Peyer's patch (tissue), 4 donors: ENCODE data around the gene MIGA2. TPM values are rescaled to one million over a fixed set of nuclear protein-coding genes. Genes with fewer than 3 reads are reported as not detected.

ENCODE experiments used
- DNase-seq, 3 donors: peaks; one replicate each; pipeline ENCODE4 v3.0.0-alpha.2; 2017 to 2019
- H3K27ac ChIP-seq, 4 donors: fragments of 200-600 bp; sonication (generic); one replicate each; pipeline ENCODE4 v1.5.1; 2016 to 2019
- H3K27me3 ChIP-seq, 2 donors: fragments of 200-600 bp; sonication (generic); one replicate each; pipeline ENCODE4 v1.5.1; 2019
- H3K36me3 ChIP-seq, 3 donors: fragments of 200-600 bp; sonication (generic); one replicate each; pipeline ENCODE4 v1.5.1; 2016 to 2019
- H3K4me1 ChIP-seq, 4 donors: fragments of 200-600 bp; sonication (generic); one replicate each; pipeline ENCODE4 v1.5.1; 2016 to 2019
- H3K4me3 ChIP-seq, 4 donors: fragments of 200-600 bp; sonication (generic); 1 replicate in 3 of 4; 2 replicates in 1 of 4; pipeline ENCODE4 v1.5.1; 2016 to 2019; ENCODE audit warnings: mild to moderate bottlenecking in 1 of 4
- H3K9me3 ChIP-seq, 4 donors: fragments of 200-600 bp; sonication (generic); one replicate each; pipeline ENCODE4 v1.5.1; 2016 to 2019; ENCODE audit warnings: mild to moderate bottlenecking in 1 of 4
- CTCF ChIP-seq, 6 experiments: fragments of 450-650 bp in 4 of 6; fragments of 200-600 bp in 2 of 6; sonication (generic) in 1 of 6; IDR thresholded peaks; one replicate each; pipeline ENCODE4 v1.5.1; 2017 to 2019; ENCODE audit warnings: antibody characterized with exemption in 6 of 6, mild to moderate bottlenecking in 3 of 6, moderate library complexity in 1 of 6
- POLR2A ChIP-seq, 2 donors: fragments of 450-650 bp; IDR thresholded peaks; one replicate each; pipeline ENCODE4 v1.5.1; 2017; ENCODE audit warnings: antibody characterized with exemption in 2 of 2, mild to moderate bottlenecking in 2 of 2, moderate library complexity in 2 of 2
- total RNA-seq, 4 donors: library from RNA; depleted of rRNA; stranded (reverse); fragments of >200 nt; gene quantifications; one replicate each; pipeline ENCODE4 v1.1.0, GENCODE V29; 2016

The MIGA2 gene
- total RNA-seq, result 100 to 1,000 TPM in 3 of 4 donors, 10 to 100 TPM in 1; 68.5 to 174 (median 125) TPM

GRCh38 chr9:129036241-129036922 is at the start of gene MIGA2:
MIGA2 (plus strand) TSS chr9:129036626; CDS start chr9:129040595, 3,969 bp downstream.
- Histone ChIP-seq H3K27ac (peak within 1 kb of the TSS; percentile 67 to 89 (median 83)), H3K4me1 (peaks cover 0 to 24% (median 12%) of the 10 kb centered on the region in 4 donors), H3K4me3 (peak within 1 kb of the TSS; percentile 70 to 96 (median 90)), H3K36me3 (peaks cover 0 to 16% (median 0%) of the 10 kb centered on the region in 3 donors), H3K27me3 (no peaks in the 10 kb centered on the region), H3K9me3 (no peaks in the 10 kb centered on the region)
- peak; percentile 94 to 99 (median 98) for DNase-seq
- TF ChIP-seq POLR2A (IDR thresholded peaks at IDR 0.05), result peak; percentile 98
- TF ChIP-seq CTCF (IDR thresholded peaks at IDR 0.05), result peak in 3 of 6 experiments; percentile 5 to 7 (median 7)

- H3K36me3 ChIP-seq, result peaks cover 0 to 95% (median 4%) of the 10 kb centered on the region in 3 donors
- H3K4me1 ChIP-seq, result no peaks in the 10 kb centered on the region
- TF ChIP-seq CTCF (IDR thresholded peaks at IDR 0.05) (no peak), POLR2A (IDR thresholded peaks at IDR 0.05) (no peak)
- H3K27ac ChIP-seq, result no peak overlapping the region
- DNase-seq, result no peak
- H3K9me3 ChIP-seq, result no peaks in the 10 kb centered on the region
- H3K4me3 ChIP-seq, result no peak overlapping the region
- H3K27me3 ChIP-seq, result no peaks in the 10 kb centered on the region
These were observed 49.8 kb upstream of the MIGA2 start for GRCh38 chr9:128986671-128987070.

GRCh38 chr9:128987805-128988204 is 48.6 kb upstream of the MIGA2 start:
- H3K27me3 ChIP-seq, result no peaks in the 10 kb centered on the region
- no peak overlapping the region for H3K4me3 ChIP-seq
- no peak for DNase-seq
- no peaks in the 10 kb centered on the region for H3K4me1 ChIP-seq
- no peak for TF ChIP-seq CTCF (IDR thresholded peaks at IDR 0.05)
- TF ChIP-seq POLR2A (IDR thresholded peaks at IDR 0.05), result no peak
- H3K36me3 ChIP-seq, result peaks cover 0 to 91% (median 4%) of the 10 kb centered on the region in 3 donors
- H3K27ac ChIP-seq, result no peak overlapping the region
- H3K9me3 ChIP-seq, result no peaks in the 10 kb centered on the region

- H3K4me3 ChIP-seq, result no peak overlapping the region
- H3K4me1 ChIP-seq, result no peaks in the 10 kb centered on the region
- TF ChIP-seq POLR2A (IDR thresholded peaks at IDR 0.05), result no peak
- TF ChIP-seq CTCF (IDR thresholded peaks at IDR 0.05), result peak in 3 of 6 experiments; percentile 7 to 26 (median 12)
- H3K9me3 ChIP-seq, result no peaks in the 10 kb centered on the region
- peaks cover 0 to 92% (median 0%) of the 10 kb centered on the region in 3 donors for H3K36me3 ChIP-seq
- no peak for DNase-seq
- no peak overlapping the region for H3K27ac ChIP-seq
- no peaks in the 10 kb centered on the region for H3K27me3 ChIP-seq
These were observed 43.4 kb upstream of the MIGA2 start for GRCh38 chr9:128992995-128993394.

- TF ChIP-seq CTCF (IDR thresholded peaks at IDR 0.05) (no peak), POLR2A (IDR thresholded peaks at IDR 0.05) (no peak)
- H3K27ac ChIP-seq, result no peak overlapping the region
- no peak for DNase-seq
These were observed 40.6 kb upstream of the MIGA2 start for GRCh38 chr9:128995791-128996190.

More at GRCh38 chr9:128995791-128996190, 40.6 kb upstream of the MIGA2 start:
- H3K4me1 ChIP-seq, result no peaks in the 10 kb centered on the region
- H3K27me3 ChIP-seq, result no peaks in the 10 kb centered on the region
- H3K36me3 ChIP-seq, result peaks cover 0 to 93% (median 0%) of the 10 kb centered on the region in 3 donors
- H3K9me3 ChIP-seq, result no peaks in the 10 kb centered on the region
- no peak overlapping the region for H3K4me3 ChIP-seq
